Measurements from ENCODE around the gene SLC12A9. TPM values are rescaled to one million over a fixed set of nuclear protein-coding genes. Genes with fewer than 3 reads are reported as not detected.

The SLC12A9 gene
- total and polyA plus RNA-seq, 4 donors: 28.5 to 52.6 (median 39.2) TPM

DNA sequence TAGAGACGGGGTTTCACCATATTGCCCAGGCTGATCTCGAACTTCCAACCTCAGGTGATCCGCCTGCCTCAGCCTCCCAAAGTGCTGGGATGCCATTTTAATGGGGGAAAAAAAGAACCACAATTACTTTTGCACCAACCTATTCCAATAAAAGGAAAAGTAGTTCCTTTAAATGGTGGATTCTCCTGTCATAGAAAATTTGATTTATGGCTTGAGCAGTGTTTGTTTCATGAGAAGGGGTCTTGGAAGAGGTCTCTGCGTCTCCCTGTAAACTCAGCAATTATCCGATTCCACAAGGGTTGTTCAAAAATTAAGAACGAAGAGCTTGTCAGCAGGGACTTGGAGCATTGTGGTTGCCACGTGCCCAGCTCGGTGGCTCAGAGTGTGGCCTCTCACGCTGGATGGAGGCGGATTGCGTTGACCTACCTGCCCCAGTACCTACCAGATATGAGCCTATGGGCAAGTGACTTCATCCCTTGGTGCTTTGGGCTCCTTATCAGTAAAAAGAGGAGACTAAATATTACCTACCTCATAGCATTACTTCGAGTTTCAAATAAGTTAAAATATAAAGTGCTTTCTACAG, 11.8 kb downstream of the SLC12A9 start:
- Histone ChIP-seq H3K27me3 (ENCODE audit: control insufficient read depth in 3 of 3, insufficient read depth in 3 of 3, low read length in 2 of 3) (no peaks in the 10 kb centered on the region), H3K4me3 (no peak overlapping the region), H3K9ac (ENCODE audit: insufficient read depth in 1 of 2, low read length in 2 of 2) (no peak overlapping the region), H3K27ac (ENCODE audit: low read depth in 1 of 2, low read length in 1 of 2) (no peak overlapping the region), H3K4me1 (ENCODE audit: control insufficient read depth in 5 of 5, insufficient read depth in 5 of 5, low read length in 5 of 5) (peaks cover 0 to 19% (median 7%) of the 10 kb centered on the region in 5 donors), H3K9me3 (ENCODE audit: control insufficient read depth in 4 of 4, insufficient read depth in 3 of 4, low read length in 3 of 4) (no peaks in the 10 kb centered on the region), H3K36me3 (ENCODE audit: control insufficient read depth in 4 of 4, insufficient read depth in 4 of 4, low read length in 4 of 4) (peaks cover 0 to 29% (median 7%) of the 10 kb centered on the region in 4 donors)
- no peak for DNase-seq
- TF ChIP-seq, protein P1, sequence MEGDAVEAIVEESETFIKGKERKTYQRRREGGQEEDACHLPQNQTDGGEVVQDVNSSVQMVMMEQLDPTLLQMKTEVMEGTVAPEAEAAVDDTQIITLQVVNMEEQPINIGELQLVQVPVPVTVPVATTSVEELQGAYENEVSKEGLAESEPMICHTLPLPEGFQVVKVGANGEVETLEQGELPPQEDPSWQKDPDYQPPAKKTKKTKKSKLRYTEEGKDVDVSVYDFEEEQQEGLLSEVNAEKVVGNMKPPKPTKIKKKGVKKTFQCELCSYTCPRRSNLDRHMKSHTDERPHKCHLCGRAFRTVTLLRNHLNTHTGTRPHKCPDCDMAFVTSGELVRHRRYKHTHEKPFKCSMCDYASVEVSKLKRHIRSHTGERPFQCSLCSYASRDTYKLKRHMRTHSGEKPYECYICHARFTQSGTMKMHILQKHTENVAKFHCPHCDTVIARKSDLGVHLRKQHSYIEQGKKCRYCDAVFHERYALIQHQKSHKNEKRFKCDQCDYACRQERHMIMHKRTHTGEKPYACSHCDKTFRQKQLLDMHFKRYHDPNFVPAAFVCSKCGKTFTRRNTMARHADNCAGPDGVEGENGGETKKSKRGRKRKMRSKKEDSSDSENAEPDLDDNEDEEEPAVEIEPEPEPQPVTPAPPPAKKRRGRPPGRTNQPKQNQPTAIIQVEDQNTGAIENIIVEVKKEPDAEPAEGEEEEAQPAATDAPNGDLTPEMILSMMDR (IDR thresholded peaks at IDR 0.05; ENCODE audit: control extremely low read depth, extremely low read depth): no peak
- 85 to 90% methylated on average over 12 of the region's 12 CpGs for WGBS, 2 donors
- no peak for ATAC-seq (ENCODE audit: insufficient read depth, low FRiP score)

DNA sequence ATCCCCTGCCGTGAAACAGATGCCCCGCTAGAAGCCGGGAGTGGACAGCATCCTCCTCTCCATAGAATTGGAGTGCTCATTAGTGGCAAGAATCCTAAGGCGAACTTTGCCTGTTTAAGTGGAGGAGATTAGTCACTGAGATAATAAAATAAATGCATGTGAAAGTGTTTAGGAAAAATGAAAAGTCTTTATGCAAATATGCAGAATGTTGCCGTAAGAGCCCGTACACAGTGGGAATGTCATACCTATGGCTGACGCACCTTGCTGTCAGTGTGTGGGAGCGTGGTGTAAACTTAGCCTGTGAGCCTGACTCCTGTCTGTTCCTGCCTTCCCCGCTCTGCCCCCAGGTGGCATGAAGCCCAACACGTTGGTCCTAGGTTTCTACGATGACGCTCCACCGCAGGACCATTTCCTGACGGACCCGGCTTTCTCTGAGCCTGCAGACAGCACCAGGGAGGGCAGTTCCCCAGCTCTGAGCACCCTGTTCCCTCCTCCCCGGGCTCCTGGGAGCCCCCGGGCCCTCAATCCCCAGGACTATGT, 12.9 kb downstream of the SLC12A9 start:
- Histone ChIP-seq H3K36me3 (ENCODE audit: control insufficient read depth in 4 of 4, insufficient read depth in 4 of 4, low read length in 4 of 4) (peaks cover 0 to 25% (median 4%) of the 10 kb centered on the region in 4 donors), H3K27me3 (ENCODE audit: control insufficient read depth in 3 of 3, insufficient read depth in 3 of 3, low read length in 2 of 3) (no peaks in the 10 kb centered on the region), H3K4me3 (no peak overlapping the region), H3K9ac (ENCODE audit: insufficient read depth in 1 of 2, low read length in 2 of 2) (no peak overlapping the region), H3K9me3 (ENCODE audit: control insufficient read depth in 4 of 4, insufficient read depth in 3 of 4, low read length in 3 of 4) (no peaks in the 10 kb centered on the region), H3K4me1 (ENCODE audit: control insufficient read depth in 5 of 5, insufficient read depth in 5 of 5, low read length in 5 of 5) (peaks cover 0 to 19% (median 7%) of the 10 kb centered on the region in 5 donors), H3K27ac (ENCODE audit: low read depth in 1 of 2, low read length in 1 of 2) (peak overlapping the region in 1 of 2 donors; percentile 72)
- no peak for DNase-seq
- 54 to 62% methylated on average over 17 of the region's 17 CpGs for WGBS, 2 donors
- TF ChIP-seq, protein P1 (IDR thresholded peaks at IDR 0.05; ENCODE audit: control extremely low read depth, extremely low read depth): no peak
- peak; percentile 1 for ATAC-seq (ENCODE audit: insufficient read depth, low FRiP score)

DNA sequence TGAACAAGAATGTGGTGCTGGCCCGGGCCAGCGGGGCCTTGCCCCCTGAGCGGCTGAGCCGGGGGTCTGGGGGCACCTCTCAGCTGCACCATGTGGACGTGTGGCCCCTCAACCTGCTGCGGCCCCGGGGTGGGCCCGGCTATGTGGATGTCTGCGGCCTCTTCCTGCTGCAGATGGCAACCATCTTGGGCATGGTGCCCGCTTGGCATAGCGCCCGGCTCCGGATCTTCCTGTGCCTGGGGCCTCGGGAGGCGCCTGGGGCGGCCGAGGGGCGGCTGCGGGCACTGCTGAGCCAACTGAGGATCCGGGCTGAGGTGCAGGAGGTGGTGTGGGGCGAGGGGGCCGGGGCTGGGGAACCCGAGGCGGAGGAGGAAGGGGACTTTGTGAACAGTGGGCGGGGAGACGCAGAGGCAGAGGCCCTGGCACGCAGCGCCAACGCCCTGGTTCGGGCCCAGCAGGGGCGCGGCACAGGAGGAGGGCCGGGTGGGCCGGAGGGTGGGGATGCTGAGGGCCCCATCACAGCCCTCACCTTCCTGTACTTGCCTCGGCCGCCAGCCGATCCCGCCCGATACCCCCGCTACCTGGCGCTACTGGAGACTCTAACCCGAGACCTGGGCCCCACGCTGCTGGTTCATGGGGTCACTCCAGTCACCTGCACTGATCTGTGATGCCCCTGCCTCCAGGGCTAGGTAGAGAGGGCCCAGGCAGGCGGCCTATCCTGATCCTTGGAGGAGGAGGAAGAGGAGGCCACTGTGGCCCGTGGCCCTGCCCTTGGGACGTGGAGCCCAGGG, 13.6 kb downstream of the SLC12A9 start:
- H3K36me3 ChIP-seq (ENCODE audit: control insufficient read depth in 4 of 4, insufficient read depth in 4 of 4, low read length in 4 of 4): peaks cover 0 to 22% (median 7%) of the 10 kb centered on the region in 4 donors
- 29% methylated on average over 37 to 46 of the region's 46 CpGs for WGBS, 2 donors

More for the DNA sequence above, 13.6 kb downstream of the SLC12A9 start:
- ATAC-seq (ENCODE audit: insufficient read depth, low FRiP score) (peak; percentile 43), DNase-seq (peak in 1 of 3 donors; percentile 27)
- Histone ChIP-seq H3K9ac (ENCODE audit: insufficient read depth in 1 of 2, low read length in 2 of 2) (peak overlapping the region in 1 of 2 donors; percentile 86), H3K27me3 (ENCODE audit: control insufficient read depth in 3 of 3, insufficient read depth in 3 of 3, low read length in 2 of 3) (no peaks in the 10 kb centered on the region), H3K4me3 (peak overlapping the region; percentile 25), H3K4me1 (ENCODE audit: control insufficient read depth in 5 of 5, insufficient read depth in 5 of 5, low read length in 5 of 5) (peaks cover 0 to 19% (median 7%) of the 10 kb centered on the region in 5 donors), H3K9me3 (ENCODE audit: control insufficient read depth in 4 of 4, insufficient read depth in 3 of 4, low read length in 3 of 4) (no peaks in the 10 kb centered on the region), H3K27ac (ENCODE audit: low read depth in 1 of 2, low read length in 1 of 2) (peak overlapping the region in 1 of 2 donors; percentile 72)
- TF ChIP-seq, protein P1 (IDR thresholded peaks at IDR 0.05; ENCODE audit: control extremely low read depth, extremely low read depth): no peak
